Endothelial cell of umbilical vein (primary cell): ENCODE data around the gene C8G.

Source experiments
- MAX ChIP-seq: IDR thresholded peaks from 2 replicates; pipeline ENCODE4 v1.6.1; 2011; ENCODE audit not compliant: insufficient read depth, insufficient read length
- POLR2AphosphoS5 ChIP-seq: IDR thresholded peaks from 2 replicates; pipeline ENCODE4 v1.6.1; 2012; ENCODE audit warnings: low read depth, mild to moderate bottlenecking, control low read depth, low read length, moderate library complexity; ENCODE audit not compliant: insufficient read depth

- TF ChIP-seq MAX (no peak), POLR2AphosphoS5 (no peak)
Observed at GRCh38 chr9:136926749-136927148, 18.3 kb upstream of the C8G start.
